HCT116 (cell line): ENCODE data around the gene PHLPP2. TPM values are rescaled to one million over a fixed set of nuclear protein-coding genes. Genes with fewer than 3 reads are reported as not detected.

Experiments used
- ATAC-seq: fragments of 200-7000 bp; cut with Tn5 transposase; 2 replicates; pipeline ENCODE4 v1.9.1; 2020; ENCODE audit warnings: mild to moderate bottlenecking, moderate library complexity
- BruUV-seq: library from RNA; stranded (reverse); fragments of 400-500 nt; replicated peaks from 2 replicates; lab custom pipeline; 2021; lab: Mats Ljungman, UMichigan
- CTCF ChIA-PET: fragments of 300-600 bp; sonication (Branson Sonifier 250); formaldehyde crosslinking; loops from one replicate; lab custom pipeline; 2021; ENCODE audit warnings: antibody characterized with exemption; lab: Charles Lee
- POLR2A ChIA-PET: fragments of 300-600, 350-600 bp; sonication (Branson Sonifier 250); formaldehyde crosslinking; loops from one replicate; lab custom pipeline; 2021; ENCODE audit warnings: antibody characterized with exemption; lab: Charles Lee
- RAD21 ChIA-PET, 2 experiments: fragments of 300-600 bp; sonication (Branson Sonifier 250); formaldehyde crosslinking; loops; one replicate each; lab custom pipeline; 2023; ENCODE audit warnings: low total read pairs in 2 of 2; ENCODE audit not compliant: uncharacterized antibody in 2 of 2, unreplicated experiment in 2 of 2, low non-redundant PET in 1 of 2; lab: Charles Lee
- DNase-seq: peaks from one replicate; pipeline ENCODE4 v3.0.0-alpha.2; 2010; ENCODE audit warnings: low read depth, low spot score
- H2AFZ ChIP-seq: fragments of 200-600 bp; shearing (Covaris generic), sonication (generic); 2 replicates; pipeline ENCODE4 v1.6.1; 2017; ENCODE audit warnings: low read depth, mixed run types, mixed read lengths, antibody characterized with exemption, low read length; ENCODE audit not compliant: poor library complexity, severe bottlenecking
- H3K27ac ChIP-seq: 2 replicates; pipeline ENCODE4 v1.5.1; 2012; ENCODE audit warnings: low read depth, low read length
- H3K27me3 ChIP-seq: fragments of 200-600 bp; sonication (generic); 2 replicates; pipeline ENCODE4 v1.6.1; 2016; ENCODE audit warnings: mixed run types, low read length, mixed read lengths; ENCODE audit not compliant: insufficient read depth
- H3K36me3 ChIP-seq, 2 experiments: fragments of 200-500 bp in 1 of 2; fragments of 200-600 bp in 1 of 2; sonication (Bioruptor generic) in 1 of 2; sonication (generic) in 1 of 2; 2 replicates each; pipeline versions ENCODE4 v1.5.1 to v1.6.1; 2014 to 2016; ENCODE audit warnings: low read length in 2 of 2, inconsistent platforms in 1 of 2, mixed read lengths in 1 of 2, mixed run types in 1 of 2; ENCODE audit not compliant: insufficient read depth in 2 of 2, control insufficient read depth in 1 of 2
- H3K4me1 ChIP-seq, 2 experiments: fragments of 200-600 bp in 1 of 2; sonication (generic) in 1 of 2; 2 replicates each; pipeline versions ENCODE4 v1.5.1 to v1.6.1; 2012 to 2017; ENCODE audit warnings: low read length in 2 of 2, inconsistent platforms in 1 of 2, mild to moderate bottlenecking in 1 of 2, mixed read lengths in 1 of 2, mixed run types in 1 of 2, moderate library complexity in 1 of 2; ENCODE audit not compliant: insufficient read depth in 2 of 2, control insufficient read depth in 1 of 2
- H3K4me2 ChIP-seq: fragments of 200-600 bp; sonication (generic); 2 replicates; pipeline ENCODE4 v1.6.1; 2017; ENCODE audit warnings: mixed run types, low read length, mixed read lengths
- H3K4me3 ChIP-seq, 2 experiments: fragments of 200-600 bp in 1 of 2; sonication (generic) in 1 of 2; replicated peaks in 1 of 2; 2 replicates each; pipeline ENCODE4 v1.5.1; 2011 to 2016; ENCODE audit warnings: low read length in 2 of 2, control low read depth in 1 of 2, low read depth in 1 of 2, mild to moderate bottlenecking in 1 of 2, mixed read lengths in 1 of 2, mixed run types in 1 of 2
- H3K79me2 ChIP-seq: fragments of 200-600 bp; sonication (generic); 2 replicates; pipeline ENCODE4 v1.6.1; 2017; ENCODE audit warnings: mild to moderate bottlenecking, mixed run types, low read length, moderate library complexity, mixed read lengths; ENCODE audit not compliant: insufficient read depth
- H3K9ac ChIP-seq: fragments of 200-600 bp; sonication (generic); 2 replicates; pipeline ENCODE4 v1.6.1; 2016; ENCODE audit warnings: low read length, mixed read lengths
- H3K9me2 ChIP-seq: fragments of 200-600 bp; sonication (generic), shearing (Covaris generic); 2 replicates; pipeline ENCODE4 v1.6.1; 2017; ENCODE audit warnings: mixed run types, mild to moderate bottlenecking, moderate library complexity; ENCODE audit not compliant: insufficient read depth
- H3K9me3 ChIP-seq, 2 experiments: fragments of 200-500 bp in 1 of 2; fragments of 200-600 bp in 1 of 2; sonication (Bioruptor generic) in 1 of 2; sonication (generic) in 1 of 2; 2 replicates each; pipeline ENCODE4 v1.6.1; 2014 to 2017; ENCODE audit warnings: low read length in 2 of 2, mixed read lengths in 2 of 2, inconsistent platforms in 1 of 2, low read depth in 1 of 2, mild to moderate bottlenecking in 1 of 2, mixed run types in 1 of 2, moderate library complexity in 1 of 2; ENCODE audit not compliant: control insufficient read depth in 1 of 2, insufficient read depth in 1 of 2
- H4K20me1 ChIP-seq: fragments of 200-600 bp; sonication (generic), shearing (Covaris generic); 2 replicates; pipeline ENCODE4 v1.6.1; 2017; ENCODE audit warnings: mixed run types, mild to moderate bottlenecking, moderate library complexity; ENCODE audit not compliant: insufficient read depth
- ATF3 ChIP-seq: IDR thresholded peaks from 2 replicates; pipeline ENCODE4 v1.6.1; 2012
- CEBPB ChIP-seq: IDR thresholded peaks from 2 replicates; pipeline ENCODE4 v1.6.1; 2012; ENCODE audit warnings: low read depth
- CTCF ChIP-seq, 3 experiments: fragments of 200-600 bp in 1 of 3; sonication (generic) in 1 of 3; IDR thresholded peaks in 2 of 3; conservative IDR thresholded peaks in 1 of 3; 2 replicates each; pipeline ENCODE4 v1.5.1; 2012 to 2017; ENCODE audit warnings: low read depth in 2 of 3, low read length in 2 of 3, antibody characterized with exemption in 1 of 3, borderline replicate concordance in 1 of 3, control low read depth in 1 of 3, mild to moderate bottlenecking in 1 of 3, mixed read lengths in 1 of 3, mixed run types in 1 of 3, moderate library complexity in 1 of 3; ENCODE audit not compliant: insufficient read depth in 1 of 3
- ELF1 ChIP-seq: IDR thresholded peaks from 2 replicates; pipeline ENCODE4 v1.6.1; 2012; ENCODE audit warnings: low read depth, borderline replicate concordance
- EZH2 ChIP-seq: fragments of 200-600 bp; sonication (generic); IDR thresholded peaks from 2 replicates; pipeline ENCODE4 v1.6.1; 2017; ENCODE audit warnings: antibody characterized with exemption, mixed run types
- EZH2phosphoT487 ChIP-seq: fragments of 200-600 bp; IDR thresholded peaks from 2 replicates; pipeline ENCODE4 v1.6.1; 2018; ENCODE audit warnings: antibody characterized with exemption, borderline replicate concordance
- FOSL1 ChIP-seq: IDR thresholded peaks from 2 replicates; pipeline ENCODE4 v1.6.1; 2012; ENCODE audit warnings: low read depth
- JUND ChIP-seq: IDR thresholded peaks from 2 replicates; pipeline ENCODE4 v1.6.1; 2012
- MAX ChIP-seq: IDR thresholded peaks from 2 replicates; pipeline ENCODE4 v1.6.1; 2012
- POLR2A ChIP-seq: IDR thresholded peaks from 2 replicates; pipeline ENCODE4 v1.7.0; 2011; ENCODE audit warnings: borderline replicate concordance; ENCODE audit not compliant: insufficient read depth, insufficient read length; ENCODE audit errors: extremely low read depth
- RAD21 ChIP-seq: IDR thresholded peaks from 2 replicates; pipeline ENCODE4 v1.6.1; 2012; ENCODE audit warnings: low read depth, mild to moderate bottlenecking
- REST ChIP-seq: IDR thresholded peaks from 2 replicates; pipeline ENCODE4 v1.6.1; 2012; ENCODE audit warnings: low read depth
- SIN3A ChIP-seq: IDR thresholded peaks from 2 replicates; pipeline ENCODE4 v1.6.1; 2012; ENCODE audit warnings: low read depth
- SP1 ChIP-seq: IDR thresholded peaks from 2 replicates; pipeline ENCODE4 v1.6.1; 2012; ENCODE audit warnings: low read depth
- SRF ChIP-seq: IDR thresholded peaks from 2 replicates; pipeline ENCODE4 v1.6.1; 2012; ENCODE audit warnings: low read depth
- TCF7L2 ChIP-seq: IDR thresholded peaks from 2 replicates; pipeline ENCODE4 v1.7.0; 2011; ENCODE audit warnings: borderline replicate concordance, inconsistent platforms; ENCODE audit not compliant: insufficient read depth, insufficient read length; ENCODE audit errors: extremely low read depth
- YY1 ChIP-seq: IDR thresholded peaks from 2 replicates; pipeline ENCODE4 v1.6.1; 2011; ENCODE audit warnings: low read length, low read depth, moderate library complexity, mild to moderate bottlenecking; ENCODE audit not compliant: insufficient replicate concordance; ENCODE audit errors: extremely low read depth
- ZFX ChIP-seq: fragments of 450-650 bp; IDR thresholded peaks from 2 replicates; pipeline ENCODE4 v1.6.1; 2017
- ZNF274 ChIP-seq: fragments of 200-500 bp; sonication (Bioruptor generic); IDR thresholded peaks from 2 replicates; pipeline ENCODE4 v1.6.1; 2014; ENCODE audit warnings: mild to moderate bottlenecking, low read depth, low read length, inconsistent platforms
- intact Hi-C: fragments of 100-400 bp; cut with micrococcal nuclease; formaldehyde crosslinking; loops from 2 replicates; pipeline ENCODE4 v1.10.0; 2022
- total RNA-seq: library from RNA; stranded (reverse); gene quantifications from one replicate; pipeline ENCODE4 v1.2.1, GENCODE V29; 2021; ENCODE audit not compliant: unreplicated experiment

Gene PHLPP2
- total RNA-seq, 1 experiment from 2014 or later: 9.0 TPM

- no peaks in the 10 kb centered on the region for H3K9me2 ChIP-seq
- ATAC-seq: no peak
- intact Hi-C loops: no loop called here
- peaks cover 25 to 42% of the 10 kb centered on the region in 2 experiments; a peak in 3 of 4 replicates for H3K36me3 ChIP-seq
- H3K9ac ChIP-seq: no peak overlapping the region
- H4K20me1 ChIP-seq: no peaks in the 10 kb centered on the region
- BruUV-seq: no TSS peak
- no peaks in the 10 kb centered on the region for H3K4me1 ChIP-seq
- no peaks in the 10 kb centered on the region for H3K9me3 ChIP-seq
- no peak for DNase-seq
- no peak overlapping the region for H3K27ac ChIP-seq
- no peak overlapping the region for H3K4me3 ChIP-seq
- H3K4me2 ChIP-seq: no peak overlapping the region
- H3K27me3 ChIP-seq: no peaks in the 10 kb centered on the region
- RAD21 ChIA-PET: no interaction called here
- no peak for TF ChIP-seq ZFX
- TF ChIP-seq RAD21: no peak
- no peak for TF ChIP-seq SIN3A
- TF ChIP-seq EZH2: no peak
- TF ChIP-seq ZNF274: no peak
- no peak for TF ChIP-seq REST
- no peak for TF ChIP-seq EZH2phosphoT487
- TF ChIP-seq SRF: no peak
- no peak for TF ChIP-seq CEBPB
- no peak for TF ChIP-seq FOSL1
- no peak for TF ChIP-seq JUND
- no peak for TF ChIP-seq CTCF (IDR thresholded peaks at IDR 0.05 in 2 of 3, conservative IDR thresholded peaks at IDR 0.05 in 1 of 3; ENCODE audit: borderline replicate concordance in 1 of 3, insufficient read depth in 1 of 3, low read depth in 2 of 3, low read length in 2 of 3)
- TF ChIP-seq TCF7L2: no peak
- no peak for TF ChIP-seq POLR2A
- no peak for TF ChIP-seq ELF1
- TF ChIP-seq YY1: no peak
- no peak for TF ChIP-seq ATF3
- TF ChIP-seq SP1: no peak
- no peak for TF ChIP-seq MAX
- H3K79me2 ChIP-seq: no peaks in the 10 kb centered on the region
- POLR2A ChIA-PET: no interaction called here
- H2AFZ ChIP-seq: no peak overlapping the region
- CTCF ChIA-PET: no interaction called here
Measured at GRCh38 chr16:71732587-71732986, 8.1 kb upstream of the PHLPP2 start.
